Activated naive CD4-positive, alpha-beta T cell treated with anti-CD3 and anti-CD28 coated beads, Interleukin-2, amount 10 ng/mL, durations not matched to agents 7 days and 5 days (primary cell): ENCODE measurements around the gene SGCD.

Experiments
- CTCF ChIA-PET: fragments of 350-600 bp; sonication (Branson Sonifier 250); formaldehyde crosslinking; loops from one replicate; lab custom pipeline; 2021; ENCODE audit warnings: antibody characterized with exemption; lab: Charles Lee
- DNase-seq: peaks from one replicate; pipeline ENCODE4 v3.0.0-alpha.2; 2020
- H3K27ac Mint-ChIP-seq: one replicate; pipeline ENCODE4 v1.8.0; 2021; ENCODE audit warnings: mild to moderate bottlenecking, moderate library complexity, mixed read lengths
- H3K27me3 Mint-ChIP-seq: one replicate; pipeline ENCODE4 v1.8.0; 2021; ENCODE audit warnings: mild to moderate bottlenecking, mixed read lengths
- H3K36me3 Mint-ChIP-seq: one replicate; pipeline ENCODE4 v1.8.0; 2021; ENCODE audit warnings: mixed read lengths
- H3K4me1 Mint-ChIP-seq: one replicate; pipeline ENCODE4 v1.8.0; 2021; ENCODE audit warnings: mixed read lengths
- H3K4me3 Mint-ChIP-seq: one replicate; pipeline ENCODE4 v1.8.0; 2021; ENCODE audit warnings: mild to moderate bottlenecking, moderate library complexity, mixed read lengths
- H3K9me3 Mint-ChIP-seq: one replicate; pipeline ENCODE4 v1.8.0; 2021; ENCODE audit warnings: mixed read lengths

Gene SGCD

GRCh38 chr5:156475182-156476157, 148.5 kb downstream of the SGCD start:
- Mint-ChIP-seq H3K4me3 (no peak overlapping the region), H3K9me3 (no peaks in the 10 kb centered on the region), H3K27ac (no peak overlapping the region), H3K27me3 (no peaks in the 10 kb centered on the region), H3K4me1 (no peaks in the 10 kb centered on the region), H3K36me3 (no peaks in the 10 kb centered on the region)
- DNase-seq, result no peak
- CTCF ChIA-PET, result interaction anchor here (1.0 kb wide), 1 partner anchor 8 kb away, joined by 3 read pairs; no protein-coding TSS in a partner anchor

GRCh38 chr5:156476158-156476551, 149.2 kb downstream of the SGCD start:
- no peaks in the 10 kb centered on the region for H3K4me1 Mint-ChIP-seq
- H3K36me3 Mint-ChIP-seq, result no peaks in the 10 kb centered on the region
- no peak overlapping the region for H3K4me3 Mint-ChIP-seq
- H3K27me3 Mint-ChIP-seq, result no peaks in the 10 kb centered on the region
- no peak overlapping the region for H3K27ac Mint-ChIP-seq
- CTCF ChIA-PET, result interaction anchor here (1.0 kb wide), 1 partner anchor 8 kb away, joined by 3 read pairs; no protein-coding TSS in a partner anchor
- no peak for DNase-seq
- no peaks in the 10 kb centered on the region for H3K9me3 Mint-ChIP-seq

GRCh38 chr5:156476678-156477077, 149.7 kb downstream of the SGCD start:
- no peak for DNase-seq
- Mint-ChIP-seq H3K36me3 (no peaks in the 10 kb centered on the region), H3K9me3 (no peaks in the 10 kb centered on the region), H3K27me3 (no peaks in the 10 kb centered on the region), H3K27ac (no peak overlapping the region), H3K4me1 (no peaks in the 10 kb centered on the region), H3K4me3 (no peak overlapping the region)
- CTCF ChIA-PET, result interaction anchor here (1.0 kb wide), 1 partner anchor 9 kb away, joined by 3 read pairs; no protein-coding TSS in a partner anchor

- CTCF ChIA-PET, result no interaction called here
- Mint-ChIP-seq H3K27me3 (no peaks in the 10 kb centered on the region), H3K36me3 (no peaks in the 10 kb centered on the region), H3K9me3 (no peaks in the 10 kb centered on the region), H3K27ac (no peak overlapping the region), H3K4me3 (no peak overlapping the region), H3K4me1 (no peaks in the 10 kb centered on the region)
- no peak for DNase-seq
Measured at GRCh38 chr5:156477196-156477595, 150.2 kb downstream of the SGCD start.

- Mint-ChIP-seq H3K36me3 (no peaks in the 10 kb centered on the region), H3K27ac (no peak overlapping the region), H3K4me1 (no peaks in the 10 kb centered on the region), H3K4me3 (no peak overlapping the region), H3K27me3 (no peaks in the 10 kb centered on the region), H3K9me3 (no peaks in the 10 kb centered on the region)
- CTCF ChIA-PET, result no interaction called here
- no peak for DNase-seq
Measured at GRCh38 chr5:156479849-156480248, 152.9 kb downstream of the SGCD start.

GRCh38 chr5:156481741-156482140, 154.8 kb downstream of the SGCD start:
- Mint-ChIP-seq H3K27me3 (no peaks in the 10 kb centered on the region), H3K36me3 (no peaks in the 10 kb centered on the region), H3K4me3 (no peak overlapping the region), H3K9me3 (peaks cover 2% of the 10 kb centered on the region), H3K27ac (no peak overlapping the region), H3K4me1 (no peaks in the 10 kb centered on the region)
- CTCF ChIA-PET, result no interaction called here
- DNase-seq, result no peak

GRCh38 chr5:156482818-156483217, 155.9 kb downstream of the SGCD start:
- Mint-ChIP-seq H3K27ac (no peak overlapping the region), H3K36me3 (no peaks in the 10 kb centered on the region), H3K4me1 (no peaks in the 10 kb centered on the region), H3K4me3 (no peak overlapping the region), H3K9me3 (peaks cover 8% of the 10 kb centered on the region), H3K27me3 (no peaks in the 10 kb centered on the region)
- no peak for DNase-seq
- CTCF ChIA-PET, result no interaction called here

GRCh38 chr5:156486394-156487238, 159.7 kb downstream of the SGCD start:
- no peak overlapping the region for H3K4me3 Mint-ChIP-seq
- H3K9me3 Mint-ChIP-seq, result peaks cover 12% of the 10 kb centered on the region
- H3K27me3 Mint-ChIP-seq, result no peaks in the 10 kb centered on the region
- DNase-seq, result no peak
- H3K27ac Mint-ChIP-seq, result no peak overlapping the region
- no peaks in the 10 kb centered on the region for H3K36me3 Mint-ChIP-seq
- CTCF ChIA-PET, result no interaction called here
- H3K4me1 Mint-ChIP-seq, result no peaks in the 10 kb centered on the region

- no peak overlapping the region for H3K4me3 Mint-ChIP-seq
- no peaks in the 10 kb centered on the region for H3K4me1 Mint-ChIP-seq
- peaks cover 10% of the 10 kb centered on the region for H3K9me3 Mint-ChIP-seq
- no peak for DNase-seq
- CTCF ChIA-PET, result no interaction called here
- no peaks in the 10 kb centered on the region for H3K27me3 Mint-ChIP-seq
- no peaks in the 10 kb centered on the region for H3K36me3 Mint-ChIP-seq
- H3K27ac Mint-ChIP-seq, result no peak overlapping the region
Measured at GRCh38 chr5:156491766-156492165, 164.8 kb downstream of the SGCD start.

- Mint-ChIP-seq H3K27me3 (no peaks in the 10 kb centered on the region), H3K36me3 (no peaks in the 10 kb centered on the region), H3K4me1 (no peaks in the 10 kb centered on the region), H3K4me3 (no peak overlapping the region), H3K27ac (no peak overlapping the region), H3K9me3 (no peaks in the 10 kb centered on the region)
- DNase-seq, result no peak
- CTCF ChIA-PET, result no interaction called here
Measured at GRCh38 chr5:156496291-156496690, 169.3 kb downstream of the SGCD start.

GRCh38 chr5:156497804-156498208, 170.8 kb downstream of the SGCD start:
- no peak overlapping the region for H3K27ac Mint-ChIP-seq
- no peaks in the 10 kb centered on the region for H3K27me3 Mint-ChIP-seq
- no peak overlapping the region for H3K4me3 Mint-ChIP-seq
- H3K9me3 Mint-ChIP-seq, result no peaks in the 10 kb centered on the region
- no peaks in the 10 kb centered on the region for H3K4me1 Mint-ChIP-seq
- DNase-seq, result no peak
- CTCF ChIA-PET, result no interaction called here
- no peaks in the 10 kb centered on the region for H3K36me3 Mint-ChIP-seq

- no peaks in the 10 kb centered on the region for H3K4me1 Mint-ChIP-seq
- no peaks in the 10 kb centered on the region for H3K9me3 Mint-ChIP-seq
- no peaks in the 10 kb centered on the region for H3K27me3 Mint-ChIP-seq
- no peak overlapping the region for H3K4me3 Mint-ChIP-seq
- no peak for DNase-seq
- no peaks in the 10 kb centered on the region for H3K36me3 Mint-ChIP-seq
- H3K27ac Mint-ChIP-seq, result no peak overlapping the region
- CTCF ChIA-PET, result no interaction called here
Measured at GRCh38 chr5:156498226-156498980, 171.4 kb downstream of the SGCD start.

GRCh38 chr5:156500755-156501154, 173.8 kb downstream of the SGCD start:
- H3K27ac Mint-ChIP-seq, result no peak overlapping the region
- H3K4me1 Mint-ChIP-seq, result no peaks in the 10 kb centered on the region
- H3K9me3 Mint-ChIP-seq, result no peaks in the 10 kb centered on the region
- CTCF ChIA-PET, result no interaction called here
- no peak overlapping the region for H3K4me3 Mint-ChIP-seq
- H3K36me3 Mint-ChIP-seq, result no peaks in the 10 kb centered on the region
- no peak for DNase-seq
- H3K27me3 Mint-ChIP-seq, result no peaks in the 10 kb centered on the region

GRCh38 chr5:156505101-156505500, 178.1 kb downstream of the SGCD start:
- H3K27ac Mint-ChIP-seq, result no peak overlapping the region
- CTCF ChIA-PET, result no interaction called here
- no peak for DNase-seq
- no peaks in the 10 kb centered on the region for H3K9me3 Mint-ChIP-seq
- no peaks in the 10 kb centered on the region for H3K27me3 Mint-ChIP-seq
- H3K4me1 Mint-ChIP-seq, result no peaks in the 10 kb centered on the region
- H3K4me3 Mint-ChIP-seq, result no peak overlapping the region
- no peaks in the 10 kb centered on the region for H3K36me3 Mint-ChIP-seq
